OCI-LY1 (cell line): ENCODE data around the gene ACSL6.

Experiments used
- CTCF ChIP-seq: fragments of 200-600 bp; sonication (generic), shearing (Covaris generic); IDR thresholded peaks from 2 replicates; pipeline ENCODE4 v1.5.1; 2017; ENCODE audit warnings: mild to moderate bottlenecking, antibody characterized with exemption, low read length, moderate library complexity, mixed read lengths
- EZH2 ChIP-seq: fragments of 200-600 bp; sonication (generic), shearing (Covaris generic); IDR thresholded peaks from 2 replicates; pipeline ENCODE4 v1.8.0; 2017; ENCODE audit warnings: borderline replicate concordance, mixed run types, mild to moderate bottlenecking, antibody characterized with exemption, low read length, moderate library complexity, mixed read lengths

- TF ChIP-seq CTCF, result no peak
- no peak for TF ChIP-seq EZH2
Measured at GRCh38 chr5:132016721-132017250, 5.3 kb upstream of the ACSL6 start.
